Germinal center (tissue), 1 donor: ENCODE measurements around the gene CALCB.
A peak's percentile ranks its signal among the peaks of the same experiment; 100 is the strongest.

Source experiments
- DNase-seq: peaks from one replicate; pipeline ENCODE4 v3.0.0; 2012; ENCODE audit warnings: mixed read lengths, low spot score

Gene CALCB

GRCh38 chr11:15074206-15075161 lies 1.1 kb downstream of the CALCB start:
- DNase-seq: peak; percentile 57

GRCh38 chr11:15075162-15075526 lies 1.8 kb downstream of the CALCB start:
- DNase-seq: no peak

GRCh38 chr11:15091175-15091574 lies 17.8 kb downstream of the CALCB start:
- no peak for DNase-seq

- no peak for DNase-seq
These were observed 18.2 kb downstream of the CALCB start for GRCh38 chr11:15091625-15092024.

GRCh38 chr11:15093432-15093831 lies 20.0 kb downstream of the CALCB start:
- DNase-seq: no peak

- DNase-seq: no peak
These were observed 22.4 kb downstream of the CALCB start for GRCh38 chr11:15095736-15096228.

GRCh38 chr11:15097411-15097810 lies 24.0 kb downstream of the CALCB start:
- no peak for DNase-seq

GRCh38 chr11:15099267-15099666 lies 25.9 kb downstream of the CALCB start:
- no peak for DNase-seq

GRCh38 chr11:15101072-15101709 lies 27.8 kb downstream of the CALCB start:
- peak; percentile 48 for DNase-seq

GRCh38 chr11:15104166-15104565 lies 30.8 kb downstream of the CALCB start:
- DNase-seq: no peak

GRCh38 chr11:15106201-15106965 lies 33.0 kb downstream of the CALCB start:
- DNase-seq: no peak

GRCh38 chr11:15107730-15108515 lies 34.5 kb downstream of the CALCB start:
- no peak for DNase-seq

- no peak for DNase-seq
These were observed 35.3 kb downstream of the CALCB start for GRCh38 chr11:15108592-15109130.

- DNase-seq: no peak
These were observed 36.2 kb downstream of the CALCB start for GRCh38 chr11:15109602-15110001.

GRCh38 chr11:15111215-15111614 lies 37.8 kb downstream of the CALCB start:
- no peak for DNase-seq

GRCh38 chr11:15112131-15112541 lies 38.7 kb downstream of the CALCB start:
- no peak for DNase-seq

- peak; percentile 76 for DNase-seq
These were observed 40.0 kb downstream of the CALCB start for GRCh38 chr11:15113381-15113780.

GRCh38 chr11:15114501-15115475 lies 41.4 kb downstream of the CALCB start, which contains the start of gene INSC:
Gene INSC (plus strand): TSS chr11:15114923. CDS start chr11:15149175, 34,252 bp downstream.
- DNase-seq: no peak

GRCh38 chr11:15115686-15116085 lies 42.3 kb downstream of the CALCB start:
- DNase-seq: no peak

GRCh38 chr11:15117751-15118150 lies 44.4 kb downstream of the CALCB start:
- DNase-seq: no peak
